Muscle of leg (tissue), 11 donors: ENCODE data around the gene OPRL1. TPM values are rescaled to one million over a fixed set of nuclear protein-coding genes. Genes with fewer than 3 reads are reported as not detected.
A peak's percentile ranks its signal among the peaks of the same experiment; 100 is the strongest.

ENCODE experiments used
- DNase-seq: peaks from one replicate; pipeline ENCODE4 v3.0.0; 2013
- H3K27ac ChIP-seq: one replicate; pipeline ENCODE4 v1.5.1; 2013; ENCODE audit warnings: mild to moderate bottlenecking, low read length, control low read depth
- H3K27me3 ChIP-seq: one replicate; pipeline ENCODE4 v1.6.1; 2013; ENCODE audit warnings: low read length; ENCODE audit not compliant: control insufficient read depth, insufficient read depth
- H3K36me3 ChIP-seq: one replicate; pipeline ENCODE4 v1.6.1; 2013; ENCODE audit warnings: low read length; ENCODE audit not compliant: control insufficient read depth, insufficient read depth
- H3K4me1 ChIP-seq: one replicate; pipeline ENCODE4 v1.6.1; 2013; ENCODE audit warnings: low read length; ENCODE audit not compliant: control insufficient read depth, insufficient read depth
- H3K4me3 ChIP-seq: one replicate; pipeline ENCODE4 v1.5.1; 2013; ENCODE audit warnings: low read length, control low read depth
- H3K9me3 ChIP-seq: replicated peaks from 2 replicates; pipeline ENCODE4 v1.6.1; 2013; ENCODE audit warnings: low read depth, low read length; ENCODE audit not compliant: control insufficient read depth
- WGBS: methylation state at CpG from one replicate; pipeline ENCODE4 v1.1.5; 2013; ENCODE audit warnings: missing lambda C conversion rate; ENCODE audit not compliant: insufficient coverage; 5-methylcytosine and 5-hydroxymethylcytosine counted together
- polyA plus RNA-seq, 8 donors: library from polyadenylated mRNA; unstranded; fragments of 120-200 nt; gene quantifications; one replicate each; pipeline versions ENCODE4 v1.2.1 to v1.2.3, GENCODE V29; 2013; ENCODE audit warnings: inconsistent platforms in 1 of 8, low replicate concordance in 1 of 8; ENCODE audit not compliant: insufficient read length in 8 of 8, insufficient read depth in 1 of 8
- total RNA-seq: library from RNA; stranded (reverse); fragments of 120-200 nt; gene quantifications from one replicate; pipeline ENCODE4 v1.2.4, GENCODE V29; 2013

Gene OPRL1
- total and polyA plus RNA-seq, 9 donors, result 0.93 to 1.4 (median 1.3) TPM

DNA sequence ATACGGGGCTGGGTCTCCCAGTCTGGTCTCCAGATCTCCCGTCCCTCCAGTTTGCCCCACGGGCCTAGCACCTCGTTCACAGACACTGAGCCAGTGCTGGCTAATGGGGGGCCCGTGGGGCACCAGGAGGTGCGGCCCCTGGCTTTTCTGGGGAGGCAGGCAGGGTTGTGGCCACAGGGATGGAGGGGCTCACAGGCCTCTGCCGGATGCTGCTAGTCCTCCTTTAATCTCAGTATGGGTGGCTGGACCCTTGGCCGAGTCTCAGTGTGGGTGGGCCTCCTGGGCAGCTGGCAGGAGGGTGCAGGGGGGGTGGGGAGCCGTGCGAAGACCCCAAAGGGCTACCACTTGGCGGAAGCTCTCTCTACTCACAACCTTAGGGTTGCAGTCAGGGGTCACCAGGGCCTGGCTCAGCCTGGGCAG, 28.8 kb upstream of the OPRL1 start:
- Histone ChIP-seq H3K27me3 (peaks cover 58% of the 10 kb centered on the region), H3K4me3 (no peak overlapping the region), H3K4me1 (peaks cover 44% of the 10 kb centered on the region), H3K36me3 (no peaks in the 10 kb centered on the region), H3K9me3 (no peaks in the 10 kb centered on the region), H3K27ac (peak overlapping the region; percentile 74)
- DNase-seq, result no peak
- 84% methylated on average over 6 of the region's 11 CpGs for WGBS

DNA sequence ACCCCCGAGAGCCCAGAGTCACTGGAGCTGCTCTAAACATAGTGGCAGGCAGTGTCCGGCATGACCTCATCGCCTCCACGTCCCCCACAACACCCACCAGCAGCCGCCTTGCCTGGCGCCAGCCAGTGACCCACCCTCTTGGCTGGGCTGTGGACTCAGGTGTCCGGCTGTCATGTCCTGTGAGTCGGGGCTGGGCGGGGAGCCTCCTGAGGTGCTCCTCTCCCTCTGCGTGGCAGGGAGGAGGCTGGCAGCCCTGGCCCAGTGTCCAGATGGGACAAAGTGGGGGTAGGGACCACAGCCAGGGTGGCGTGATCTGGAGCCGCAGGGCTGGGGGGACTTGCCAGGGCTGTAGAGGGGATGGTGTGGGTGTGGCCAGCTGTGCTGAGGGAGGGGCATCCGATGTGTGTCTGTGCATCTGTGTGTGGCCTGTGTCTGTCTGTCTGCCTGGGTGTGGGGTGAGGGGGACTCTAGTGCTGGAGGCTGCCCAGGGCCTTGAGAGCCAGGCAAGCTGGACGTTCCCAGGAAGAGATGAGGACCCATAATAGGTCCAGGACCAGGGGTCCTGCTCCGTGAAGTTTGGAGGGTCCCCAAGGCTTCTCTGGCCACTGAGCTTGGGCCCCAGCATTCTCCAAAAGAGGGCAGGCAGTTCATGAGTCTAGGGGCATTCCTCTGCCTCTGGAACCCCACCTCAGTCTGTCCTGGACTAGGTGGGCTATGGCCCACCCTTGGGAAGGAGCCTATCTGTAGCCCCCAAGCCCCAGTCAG, 28.1 kb upstream of the OPRL1 start:
- Histone ChIP-seq H3K27ac (peak overlapping the region; percentile 74), H3K4me3 (no peak overlapping the region), H3K9me3 (no peaks in the 10 kb centered on the region), H3K4me1 (peaks cover 51% of the 10 kb centered on the region), H3K36me3 (no peaks in the 10 kb centered on the region), H3K27me3 (peaks cover 54% of the 10 kb centered on the region)
- DNase-seq, result no peak
- WGBS, result 78% methylated on average over 14 of the region's 15 CpGs

DNA sequence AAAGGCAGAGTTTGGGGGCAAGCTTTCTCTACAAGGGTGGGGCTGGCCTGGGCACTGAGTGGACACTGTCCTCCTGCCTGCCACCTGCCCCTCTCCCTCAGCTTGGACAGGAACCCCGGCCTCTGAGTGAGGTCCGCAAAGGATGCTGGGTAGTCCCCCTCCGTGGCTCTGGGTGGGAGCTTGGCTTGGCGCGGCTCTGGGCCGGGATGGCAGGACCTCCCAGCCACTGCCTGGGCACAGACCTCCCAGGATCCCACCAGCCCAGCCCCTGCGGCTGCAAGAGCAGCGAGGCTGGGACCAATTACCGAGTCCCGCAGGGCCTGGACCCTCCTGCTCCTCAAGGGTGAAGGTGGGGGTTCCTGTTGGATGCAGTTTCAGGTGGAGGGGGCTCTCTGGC, 27.6 kb upstream of the OPRL1 start:
- H3K4me3 ChIP-seq, result no peak overlapping the region
- H3K27ac ChIP-seq, result peak overlapping the region; percentile 74
- H3K4me1 ChIP-seq, result peaks cover 51% of the 10 kb centered on the region
- DNase-seq, result no peak
- no peaks in the 10 kb centered on the region for H3K9me3 ChIP-seq
- peaks cover 50% of the 10 kb centered on the region for H3K27me3 ChIP-seq
- H3K36me3 ChIP-seq, result no peaks in the 10 kb centered on the region
- 62% methylated on average over 3 of the region's 10 CpGs for WGBS

DNA sequence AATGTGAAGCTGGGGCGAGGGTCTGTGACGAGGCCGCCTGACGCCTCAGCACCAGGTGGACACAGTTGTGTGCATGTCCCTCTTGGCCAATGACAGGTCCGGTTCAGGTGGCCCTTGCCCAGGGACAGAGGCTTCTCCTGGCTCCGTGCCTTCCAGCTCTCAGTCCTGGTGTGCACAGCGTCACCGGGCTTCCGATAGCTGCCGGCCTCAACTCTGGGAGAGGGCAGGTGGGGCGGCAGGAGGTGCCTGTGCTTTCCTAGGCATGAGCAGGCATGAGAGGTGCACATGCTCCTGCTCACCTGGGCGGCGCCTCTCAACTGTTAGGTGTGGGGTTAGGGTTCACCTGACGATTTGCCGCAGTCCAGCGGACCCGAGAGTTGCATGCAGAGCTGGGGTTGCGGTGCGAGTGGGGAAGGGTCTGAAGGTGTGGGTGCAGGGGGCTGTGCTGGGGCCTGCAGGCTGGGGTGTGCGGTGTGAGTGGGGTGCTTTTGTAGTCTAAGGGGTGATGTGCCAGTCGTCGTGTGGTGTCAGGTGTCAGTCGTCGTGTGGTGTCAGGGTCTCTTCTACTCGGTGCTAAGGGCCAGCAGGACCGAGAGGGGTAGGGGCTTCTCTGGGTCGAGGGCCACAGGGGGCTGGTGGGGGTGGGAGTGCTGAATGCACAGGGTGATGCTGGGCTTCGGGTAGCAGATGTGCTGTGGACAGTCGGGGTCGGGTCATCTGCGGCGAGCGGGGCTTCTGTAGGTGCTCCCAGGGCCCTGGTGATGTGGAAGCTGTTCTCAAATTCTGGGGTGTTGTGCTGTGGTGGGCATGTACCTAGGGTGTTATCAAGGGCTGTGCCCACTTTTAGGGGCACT, 26.7 kb upstream of the OPRL1 start:
- Histone ChIP-seq H3K27me3 (peaks cover 48% of the 10 kb centered on the region), H3K9me3 (no peaks in the 10 kb centered on the region), H3K27ac (peak overlapping the region; percentile 74), H3K4me3 (no peak overlapping the region), H3K4me1 (peaks cover 60% of the 10 kb centered on the region), H3K36me3 (no peaks in the 10 kb centered on the region)
- DNase-seq, result no peak
- WGBS, result 80% methylated on average over 32 of the region's 33 CpGs

DNA sequence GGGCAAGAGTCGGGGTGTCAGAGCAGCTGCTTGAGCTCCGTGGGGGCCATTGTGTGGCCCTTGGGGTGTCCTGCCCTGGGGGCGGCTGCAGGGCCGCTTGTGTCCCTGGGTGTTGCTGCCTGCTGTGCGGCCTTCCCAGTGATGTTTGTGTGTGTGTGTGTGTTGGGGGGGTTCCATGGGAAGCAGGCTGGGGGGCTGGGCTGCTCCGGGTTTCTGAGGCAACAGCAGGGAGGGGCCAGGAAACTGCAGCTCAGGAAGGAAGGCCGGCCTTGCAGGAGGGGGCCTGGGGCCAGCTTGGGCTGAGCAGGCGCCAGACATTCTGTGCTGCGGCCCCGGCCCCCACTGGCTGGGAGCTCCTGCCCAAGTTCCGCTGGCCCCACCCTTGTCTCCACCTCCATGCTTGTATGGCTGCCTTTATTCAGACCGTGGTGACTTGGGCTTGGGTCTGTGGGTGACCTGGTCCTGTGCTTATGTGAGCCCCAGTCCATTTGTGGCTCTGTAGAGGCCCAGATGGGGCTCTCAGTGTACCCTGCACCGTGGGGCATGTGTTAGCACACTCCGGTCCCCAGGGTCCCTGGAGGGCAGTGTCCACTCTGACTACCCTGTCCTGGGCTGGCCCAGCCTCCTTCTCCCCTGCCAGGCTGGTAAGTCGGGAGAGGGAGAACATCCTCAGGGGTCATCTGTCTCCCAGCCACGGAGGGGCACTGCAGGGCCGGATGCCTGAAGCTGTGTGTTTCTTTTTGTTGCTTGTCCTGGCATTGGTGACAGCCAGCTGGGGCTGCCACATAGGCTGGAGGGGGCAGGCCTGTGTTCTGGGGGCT, 25.8 kb upstream of the OPRL1 start:
- 24% methylated on average over 9 of the region's 17 CpGs for WGBS
- peak; percentile 79 for DNase-seq
- Histone ChIP-seq H3K27me3 (peaks cover 50% of the 10 kb centered on the region), H3K27ac (peak overlapping the region; percentile 77), H3K9me3 (no peaks in the 10 kb centered on the region), H3K36me3 (no peaks in the 10 kb centered on the region), H3K4me1 (peaks cover 60% of the 10 kb centered on the region), H3K4me3 (no peak overlapping the region)

DNA sequence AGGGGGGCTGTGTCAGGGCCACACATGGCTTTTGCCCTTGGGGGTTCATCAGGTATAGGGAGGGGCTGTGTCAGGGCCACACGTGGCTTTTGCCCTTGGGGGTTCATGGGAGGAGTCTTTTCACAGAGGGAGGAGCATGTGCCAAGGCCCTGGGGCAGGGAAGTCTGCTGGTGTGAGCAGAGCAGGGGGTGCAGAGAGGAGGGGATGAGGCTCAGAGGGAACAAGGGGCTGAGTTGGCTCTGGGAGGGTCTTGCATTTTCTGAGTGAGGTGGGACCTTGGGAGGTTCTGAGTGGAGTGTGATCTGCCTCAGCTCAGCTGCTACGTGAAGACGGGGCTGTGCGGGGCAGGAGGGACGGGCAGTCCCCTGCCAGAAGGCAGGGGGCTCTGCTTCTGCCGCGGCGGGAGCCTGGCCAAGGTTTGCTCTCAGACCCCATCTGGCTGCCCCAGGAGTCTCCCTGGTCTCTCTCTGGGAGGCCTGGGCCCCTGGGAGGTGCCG, 24.4 kb upstream of the OPRL1 start:
- no peak overlapping the region for H3K4me3 ChIP-seq
- peaks cover 41% of the 10 kb centered on the region for H3K27me3 ChIP-seq
- WGBS, result 63% methylated on average over 9 of the region's 9 CpGs
- peak overlapping the region; percentile 74 for H3K27ac ChIP-seq
- peaks cover 53% of the 10 kb centered on the region for H3K4me1 ChIP-seq
- H3K9me3 ChIP-seq, result no peaks in the 10 kb centered on the region
- DNase-seq, result no peak
- H3K36me3 ChIP-seq, result no peaks in the 10 kb centered on the region

DNA sequence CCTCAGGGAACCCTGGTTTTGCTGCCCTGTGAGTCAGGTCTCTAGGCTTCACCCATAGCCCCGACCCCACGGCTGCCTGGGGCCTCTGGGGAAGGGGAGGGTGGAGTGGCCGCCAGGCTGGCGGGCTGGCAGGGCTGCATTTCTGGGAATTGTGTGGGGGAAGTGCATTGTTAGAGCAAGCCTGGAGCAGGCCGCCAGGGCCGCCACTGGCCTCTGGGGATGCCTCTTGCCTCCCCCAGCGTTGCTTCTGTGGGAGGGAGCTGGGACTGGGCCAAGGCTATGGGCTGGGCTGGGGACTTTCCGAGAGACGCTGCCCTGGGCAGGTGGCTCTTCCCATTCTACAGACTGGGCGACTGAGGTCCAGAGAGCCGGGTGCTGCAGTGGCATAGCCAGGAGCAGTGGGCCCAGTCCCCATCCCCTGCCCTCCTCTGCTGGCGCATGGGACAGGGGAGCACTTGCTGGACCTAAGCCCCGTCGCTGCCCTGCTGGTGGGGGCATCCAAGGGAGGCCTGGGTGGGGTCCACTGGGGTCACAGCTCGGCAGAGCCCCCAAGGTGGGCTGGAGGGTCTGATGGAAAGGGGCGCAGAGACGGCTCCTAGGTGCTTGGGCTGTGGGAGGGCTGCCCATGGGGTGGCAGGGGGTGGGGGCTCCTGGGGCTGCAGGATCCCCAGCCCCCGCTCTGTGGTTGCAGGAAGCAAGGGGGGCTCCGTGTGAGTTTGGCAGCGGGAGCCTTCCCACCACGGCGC, 23.8 kb upstream of the OPRL1 start:
- no peak overlapping the region for H3K4me3 ChIP-seq
- H3K9me3 ChIP-seq, result no peaks in the 10 kb centered on the region
- no peaks in the 10 kb centered on the region for H3K36me3 ChIP-seq
- peak overlapping the region; percentile 74 for H3K27ac ChIP-seq
- H3K27me3 ChIP-seq, result peaks cover 35% of the 10 kb centered on the region
- 45% methylated on average over 17 of the region's 22 CpGs for WGBS
- DNase-seq, result peak; percentile 49
- H3K4me1 ChIP-seq, result peaks cover 49% of the 10 kb centered on the region

DNA sequence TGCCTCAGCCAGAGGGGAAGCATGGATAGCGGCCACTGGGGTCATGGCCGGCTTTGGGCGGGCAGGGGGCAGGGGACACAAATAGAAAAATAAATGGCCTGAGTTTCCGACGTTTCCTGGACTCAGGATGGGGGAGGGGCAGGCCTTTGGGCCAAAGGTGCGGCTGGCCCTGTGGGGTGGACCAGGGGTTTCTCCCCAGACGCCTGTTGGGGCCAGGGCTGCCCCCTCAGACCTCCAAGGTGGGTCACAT, 23.3 kb upstream of the OPRL1 start:
- 38% methylated on average over 5 of the region's 7 CpGs for WGBS
- H3K27ac ChIP-seq, result peak overlapping the region; percentile 67
- no peak overlapping the region for H3K4me3 ChIP-seq
- no peak for DNase-seq
- peaks cover 30% of the 10 kb centered on the region for H3K27me3 ChIP-seq
- H3K36me3 ChIP-seq, result no peaks in the 10 kb centered on the region
- no peaks in the 10 kb centered on the region for H3K9me3 ChIP-seq
- H3K4me1 ChIP-seq, result peaks cover 47% of the 10 kb centered on the region

DNA sequence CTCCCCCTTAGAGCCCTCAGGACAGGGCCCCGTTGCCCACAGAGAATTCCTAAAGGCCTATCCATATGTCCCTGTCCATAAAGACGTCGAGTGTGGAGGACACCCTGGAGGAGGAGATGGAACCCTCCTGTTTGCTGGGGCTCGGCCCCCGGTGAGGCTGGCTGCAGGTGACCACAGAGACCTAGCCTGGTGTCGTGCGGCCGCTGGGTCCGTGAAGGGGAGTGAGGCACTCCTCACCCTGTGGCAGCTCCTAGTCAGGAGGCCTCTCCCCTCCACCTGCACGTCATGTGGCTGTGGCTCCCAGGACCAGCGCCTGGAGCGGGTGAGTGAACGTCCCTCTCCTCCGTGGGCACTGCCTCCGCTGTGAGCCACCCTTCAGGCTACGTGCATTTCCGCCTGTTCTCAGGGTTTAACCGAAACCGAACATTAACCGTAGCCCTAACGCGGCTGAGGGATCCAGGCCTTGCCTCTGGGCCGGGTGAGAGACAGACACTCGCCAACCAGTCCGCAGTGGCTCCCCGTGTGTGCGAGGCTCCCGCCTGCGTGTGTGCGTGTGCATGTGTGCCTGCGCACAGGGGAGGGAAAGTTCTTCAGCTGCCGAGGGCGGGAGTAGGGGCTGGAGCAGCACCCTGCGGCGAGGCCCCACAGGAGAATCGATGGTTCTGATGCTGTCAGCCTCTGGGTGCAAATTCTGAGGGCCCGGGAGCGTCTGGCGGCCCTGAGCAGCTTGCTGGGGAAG, 22.8 kb upstream of the OPRL1 start:
- H3K9me3 ChIP-seq, result no peaks in the 10 kb centered on the region
- peaks cover 43% of the 10 kb centered on the region for H3K4me1 ChIP-seq
- H3K27me3 ChIP-seq, result peaks cover 25% of the 10 kb centered on the region
- H3K27ac ChIP-seq, result peak overlapping the region; percentile 67
- H3K4me3 ChIP-seq, result no peak overlapping the region
- WGBS, result 47% methylated on average over 30 of the region's 39 CpGs
- no peak for DNase-seq
- no peaks in the 10 kb centered on the region for H3K36me3 ChIP-seq
